B cell (primary cell): ENCODE results near the gene ANKRD42. TPM values are rescaled to one million over a fixed set of nuclear protein-coding genes. Genes with fewer than 3 reads are reported as not detected.

Source experiments
- ATAC-seq: fragments of 200-7000 bp; cut with Tn5 transposase; one replicate; pipeline ENCODE4 v1.10.0; 2021; ENCODE audit warnings: low read depth, mild to moderate bottlenecking, moderate number of reproducible peaks, moderate library complexity
- CTCF ChIA-PET: fragments of 350-600 bp; sonication (Branson Sonifier 250); formaldehyde crosslinking; loops from one replicate; lab custom pipeline; 2021; ENCODE audit warnings: antibody characterized with exemption, inconsistent platforms; lab: Charles Lee
- POLR2A ChIA-PET: fragments of 350-600 bp; sonication (Branson Sonifier 250); formaldehyde crosslinking; loops from one replicate; lab custom pipeline; 2021; ENCODE audit warnings: antibody characterized with exemption; lab: Charles Lee
- DNase-seq: peaks from one replicate; pipeline ENCODE4 v3.0.0; 2013
- H2AFZ ChIP-seq: 2 replicates; pipeline ENCODE4 v1.6.1; 2012; ENCODE audit warnings: mild to moderate bottlenecking, low read depth, low read length; ENCODE audit not compliant: insufficient read depth, poor library complexity, severe bottlenecking
- H3K27ac ChIP-seq, 2 donors: 1 replicate in 1 of 2; 2 replicates in 1 of 2; pipeline ENCODE4 v1.5.1; 2012 to 2013; ENCODE audit warnings: low read length in 2 of 2, mild to moderate bottlenecking in 2 of 2, moderate library complexity in 1 of 2
- H3K27me3 ChIP-seq, 4 experiments: fragments of 200-600 bp in 1 of 4; sonication (generic) in 1 of 4; replicated peaks in 1 of 4; 1 replicate in 2 of 4; 2 replicates in 2 of 4; pipeline versions ENCODE4 v1.6.1 to v1.7.0; 2013 to 2016; ENCODE audit warnings: low read length in 3 of 4, mild to moderate bottlenecking in 2 of 4, mixed read lengths in 1 of 4, moderate library complexity in 1 of 4; ENCODE audit not compliant: insufficient read depth in 4 of 4, control insufficient read depth in 3 of 4; ENCODE audit errors: control extremely low read depth in 1 of 4
- H3K36me3 ChIP-seq, 2 experiments: replicated peaks in 1 of 2; 1 replicate in 1 of 2; 2 replicates in 1 of 2; pipeline versions ENCODE4 v1.6.1 to v1.7.1; 2013; ENCODE audit warnings: low read length in 1 of 2; ENCODE audit not compliant: insufficient read depth in 2 of 2, control insufficient read depth in 1 of 2; ENCODE audit errors: control extremely low read depth in 1 of 2, extremely low read depth in 1 of 2
- H3K4me1 ChIP-seq, 2 donors: fragments of 200-600 bp in 1 of 2; sonication (generic) in 1 of 2; 1 replicate in 1 of 2; 2 replicates in 1 of 2; pipeline versions ENCODE4 v1.5.1 to v1.6.1; 2013 to 2017; ENCODE audit warnings: low read length in 2 of 2; ENCODE audit not compliant: control insufficient read depth in 2 of 2, insufficient read depth in 2 of 2
- H3K4me2 ChIP-seq: replicated peaks from 2 replicates; pipeline ENCODE3; 2012; ENCODE audit warnings: mild to moderate bottlenecking, low read depth, low read length; ENCODE audit not compliant: poor library complexity, severe bottlenecking
- H3K4me3 ChIP-seq, 5 experiments: fragments of 200-600 bp in 1 of 5; sonication (generic) in 1 of 5; 1 replicate in 3 of 5; 2 replicates in 2 of 5; pipeline versions ENCODE4 v1.5.1 to v1.7.0; 2011 to 2016; ENCODE audit warnings: low read length in 4 of 5, mild to moderate bottlenecking in 4 of 5, low read depth in 2 of 5, control low read depth in 1 of 5, moderate library complexity in 1 of 5; ENCODE audit not compliant: insufficient read depth in 1 of 5; ENCODE audit errors: control extremely low read depth in 1 of 5, extremely low read depth in 1 of 5
- H3K79me2 ChIP-seq: fragments of 200-600 bp; sonication (generic); one replicate; pipeline ENCODE4 v1.6.0; 2016; ENCODE audit warnings: low read length; ENCODE audit not compliant: control insufficient read depth, insufficient read depth
- H3K9ac ChIP-seq: fragments of 200-600 bp; sonication (generic); 2 replicates; pipeline ENCODE4 v1.6.1; 2017; ENCODE audit warnings: mild to moderate bottlenecking, low read length, moderate library complexity
- H3K9me3 ChIP-seq, 3 donors: one replicate each; pipeline versions ENCODE4 v1.6.1 to v1.7.1; 2013; ENCODE audit warnings: low read length in 2 of 3; ENCODE audit not compliant: control insufficient read depth in 2 of 3, insufficient read depth in 1 of 3; ENCODE audit errors: control extremely low read depth in 1 of 3
- H4K20me1 ChIP-seq: 2 replicates; pipeline ENCODE4 v1.6.0; 2012; ENCODE audit warnings: mild to moderate bottlenecking, low read length; ENCODE audit not compliant: insufficient read depth, control insufficient read depth, poor library complexity, severe bottlenecking
- H3K27ac Mint-ChIP-seq: one replicate; pipeline ENCODE4 v1.8.0; 2021; ENCODE audit warnings: mixed read lengths
- H3K27me3 Mint-ChIP-seq: one replicate; pipeline ENCODE4 v1.8.0; 2021; ENCODE audit warnings: mixed read lengths
- H3K4me1 Mint-ChIP-seq: one replicate; pipeline ENCODE4 v1.8.0; 2021; ENCODE audit warnings: mixed read lengths
- H3K4me3 Mint-ChIP-seq: one replicate; pipeline ENCODE4 v1.8.0; 2021; ENCODE audit warnings: mixed read lengths
- H3K9me3 Mint-ChIP-seq: one replicate; pipeline ENCODE4 v1.8.0; 2022; ENCODE audit warnings: mixed read lengths; ENCODE audit not compliant: insufficient read depth
- CTCF ChIP-seq: fragments of 200-600 bp; IDR thresholded peaks from one replicate; pipeline ENCODE4 v1.8.0; 2022; ENCODE audit warnings: antibody characterized with exemption, mild to moderate bottlenecking
- EZH2 ChIP-seq: IDR thresholded peaks from 2 replicates; pipeline ENCODE4 v1.6.1; 2012; ENCODE audit warnings: borderline replicate concordance, low read depth, mild to moderate bottlenecking, moderate library complexity, low read length; ENCODE audit not compliant: insufficient read depth, poor library complexity, severe bottlenecking
- WGBS: methylation state at CpG from one replicate; pipeline ENCODE4 v1.1.5; 2013; ENCODE audit warnings: missing lambda C conversion rate; ENCODE audit not compliant: insufficient coverage; 5-methylcytosine and 5-hydroxymethylcytosine counted together
- intact Hi-C: fragments of 100-400 bp; cut with micrococcal nuclease; formaldehyde crosslinking; loops from one replicate; pipeline ENCODE4 v1.10.0; 2022
- polyA plus RNA-seq: library from polyadenylated mRNA; depleted of rRNA; stranded (reverse); fragments of >200 nt; gene quantifications from 2 replicates; pipeline ENCODE4 v1.2.3, GENCODE V29; 2012
- total RNA-seq, 2 donors: library from RNA; stranded (reverse); fragments of 120-200 nt in 1 of 2; gene quantifications; 1 replicate in 1 of 2; 2 replicates in 1 of 2; pipeline versions ENCODE4 v1.2.3 to v1.2.4, GENCODE V29; 2013 to 2022

ANKRD42 gene
- total and polyA plus RNA-seq, 2 donors (not counting 1 experiment from before 2014, with no cell fraction given), result 4.1 to 13.3 TPM

- Histone ChIP-seq H3K4me3 (peak overlapping the region; percentile 58 to 99 (median 96)), H3K4me2 (peak overlapping the region; percentile 77), H2AFZ (peak overlapping the region; percentile 75), H3K4me1 (peaks cover 22 to 29% of the 10 kb centered on the region in 2 donors), H3K27me3 (no peaks in the 10 kb centered on the region), H3K9ac (peak overlapping the region; percentile 97), H3K9me3 (no peaks in the 10 kb centered on the region), H3K36me3 (peaks cover 0 to 10% of the 10 kb centered on the region in 2 experiments), H3K27ac (peak overlapping the region; percentile 93 to 96), H4K20me1 (no peaks in the 10 kb centered on the region), H3K79me2 (peaks cover 31% of the 10 kb centered on the region)
- ChIA-PET CTCF (no interaction called here), POLR2A (interaction anchor here (1.1 to 1.8 kb wide), 2 partner anchors 36 to 93 kb away, joined by 3 to 6 read pairs; partner anchors contain the start of gene PCF11)
- Mint-ChIP-seq H3K9me3 (no peaks in the 10 kb centered on the region), H3K27ac (peak overlapping the region; percentile 97), H3K4me1 (peaks cover 49% of the 10 kb centered on the region), H3K27me3 (no peaks in the 10 kb centered on the region), H3K4me3 (peak overlapping the region; percentile 98)
- intact Hi-C loops, result loop anchor here (1.0 to 10.0 kb wide), 6 partner anchors 36 to 291 kb away; partner anchors contain the start of genes CCDC90B and DDIAS
- DNase-seq (no peak), ATAC-seq (no peak)
- WGBS, result 41% methylated on average over 5 of the region's 8 CpGs
- no peak for TF ChIP-seq CTCF
- no peak for TF ChIP-seq EZH2
These were observed 786 bp upstream of the ANKRD42 start for GRCh38 chr11:83192606-83193245.
